ENCODE data around the gene SEC24D. TPM values are rescaled to one million over a fixed set of nuclear protein-coding genes. Genes with fewer than 3 reads are reported as not detected.

The SEC24D gene
- total RNA-seq, 1 donor: 17.8 TPM

DNA sequence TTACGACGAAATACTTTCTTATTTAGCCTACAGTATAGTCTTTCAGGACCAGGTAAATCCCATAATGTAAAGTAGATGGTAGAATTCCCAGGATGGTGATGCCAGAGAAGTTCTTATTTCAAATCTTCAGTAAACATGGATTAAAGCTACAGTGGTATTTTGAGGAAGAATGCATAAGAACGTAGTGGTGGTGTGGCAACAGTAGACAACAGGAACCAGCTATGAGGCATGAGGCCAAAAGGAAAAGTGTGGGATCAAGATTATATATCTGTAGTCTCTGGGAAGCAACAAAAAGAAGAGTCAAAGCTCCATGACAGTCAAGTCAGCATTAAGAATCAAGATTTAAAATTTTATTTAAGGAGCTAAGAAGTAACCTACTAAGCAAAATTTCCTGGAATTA, 90.6 kb downstream of the SEC24D start:
- Histone ChIP-seq H3K4me3 (ENCODE audit: low read length) (no peak overlapping the region), H3K27me3 (ENCODE audit: insufficient read depth, low read length) (no peaks in the 10 kb centered on the region), H3K9me3 (ENCODE audit: low read depth, low read length) (no peaks in the 10 kb centered on the region), H3K4me1 (ENCODE audit: insufficient read depth, low read length) (no peaks in the 10 kb centered on the region)

- Histone ChIP-seq H3K9me3 (ENCODE audit: low read depth, low read length) (no peaks in the 10 kb centered on the region), H3K4me3 (ENCODE audit: low read length) (no peak overlapping the region), H3K27me3 (ENCODE audit: insufficient read depth, low read length) (no peaks in the 10 kb centered on the region), H3K4me1 (ENCODE audit: insufficient read depth, low read length) (no peaks in the 10 kb centered on the region)
These were observed 92.1 kb downstream of the SEC24D start for GRCh38 chr4:118743867-118744266.

GRCh38 chr4:118742050-118742449, 93.9 kb downstream of the SEC24D start:
- no peaks in the 10 kb centered on the region for H3K4me1 ChIP-seq (ENCODE audit: insufficient read depth, low read length)
- H3K9me3 ChIP-seq (ENCODE audit: low read depth, low read length): no peaks in the 10 kb centered on the region
- no peaks in the 10 kb centered on the region for H3K27me3 ChIP-seq (ENCODE audit: insufficient read depth, low read length)
- no peak overlapping the region for H3K4me3 ChIP-seq (ENCODE audit: low read length)

DNA sequence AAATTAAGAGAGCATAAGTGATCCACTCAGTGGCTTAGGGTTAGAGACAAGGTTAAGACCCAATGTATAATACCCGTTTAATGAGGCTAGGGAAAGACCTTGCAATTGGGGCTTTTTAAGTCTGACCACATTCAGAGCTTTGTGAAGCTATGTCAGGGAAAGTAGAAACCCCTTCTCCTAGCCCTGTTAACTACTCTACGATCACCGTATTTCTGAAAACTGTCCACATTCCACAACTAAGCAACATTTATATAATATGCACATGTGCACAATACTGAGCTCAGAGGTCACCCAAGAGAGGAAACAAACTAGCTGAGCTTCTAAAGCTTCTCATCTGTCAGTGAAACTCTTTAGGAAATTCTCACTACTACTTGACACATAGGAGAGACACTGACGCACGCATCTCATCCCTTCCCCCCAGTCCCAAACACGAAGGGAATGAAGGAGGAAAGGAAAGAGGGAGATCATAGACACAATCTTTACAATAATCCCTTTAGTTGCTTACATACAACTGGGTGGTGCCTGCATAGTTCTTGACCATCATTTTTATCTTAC, 94.5 kb downstream of the SEC24D start:
- Histone ChIP-seq H3K4me3 (ENCODE audit: low read length) (no peak overlapping the region), H3K9me3 (ENCODE audit: low read depth, low read length) (no peaks in the 10 kb centered on the region), H3K4me1 (ENCODE audit: insufficient read depth, low read length) (no peaks in the 10 kb centered on the region)

GRCh38 chr4:118740869-118741268, 95.1 kb downstream of the SEC24D start:
- H3K4me1 ChIP-seq (ENCODE audit: insufficient read depth, low read length): no peaks in the 10 kb centered on the region
- no peaks in the 10 kb centered on the region for H3K9me3 ChIP-seq (ENCODE audit: low read depth, low read length)
- no peak overlapping the region for H3K4me3 ChIP-seq (ENCODE audit: low read length)
- no peaks in the 10 kb centered on the region for H3K27me3 ChIP-seq (ENCODE audit: insufficient read depth, low read length)

More for the DNA sequence above, 94.5 kb downstream of the SEC24D start:
- no peaks in the 10 kb centered on the region for H3K27me3 ChIP-seq (ENCODE audit: insufficient read depth, low read length)

GRCh38 chr4:118739022-118739713, 96.8 kb downstream of the SEC24D start:
- Histone ChIP-seq H3K9me3 (ENCODE audit: low read depth, low read length) (no peaks in the 10 kb centered on the region), H3K27me3 (ENCODE audit: insufficient read depth, low read length) (no peaks in the 10 kb centered on the region), H3K4me3 (ENCODE audit: low read length) (no peak overlapping the region), H3K4me1 (ENCODE audit: insufficient read depth, low read length) (no peaks in the 10 kb centered on the region)

GRCh38 chr4:118738090-118738489, 97.8 kb downstream of the SEC24D start:
- Histone ChIP-seq H3K9me3 (ENCODE audit: low read depth, low read length) (no peaks in the 10 kb centered on the region), H3K4me3 (ENCODE audit: low read length) (no peak overlapping the region), H3K4me1 (ENCODE audit: insufficient read depth, low read length) (no peaks in the 10 kb centered on the region), H3K27me3 (ENCODE audit: insufficient read depth, low read length) (no peaks in the 10 kb centered on the region)

DNA sequence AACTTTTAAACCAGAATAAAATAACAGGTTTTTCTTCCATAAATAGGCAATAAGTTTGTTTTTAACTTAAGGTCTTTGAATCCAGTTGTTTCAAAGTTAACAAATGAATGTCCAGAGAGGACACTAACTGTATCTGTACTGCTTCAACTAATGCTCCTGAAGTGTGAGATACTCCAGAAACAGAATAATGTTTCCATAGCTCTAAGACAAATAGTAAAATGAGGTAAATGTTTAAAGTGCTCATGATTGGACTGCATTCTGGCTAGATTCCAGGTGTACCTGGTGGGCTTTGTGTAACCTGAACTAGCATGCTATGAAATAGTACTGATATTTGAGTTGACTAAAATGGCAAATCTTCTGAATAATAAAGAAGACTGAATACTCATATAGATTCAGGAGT, 99.0 kb downstream of the SEC24D start:
- Histone ChIP-seq H3K4me1 (ENCODE audit: insufficient read depth, low read length) (no peaks in the 10 kb centered on the region), H3K4me3 (ENCODE audit: low read length) (no peak overlapping the region), H3K27me3 (ENCODE audit: insufficient read depth, low read length) (no peaks in the 10 kb centered on the region), H3K9me3 (ENCODE audit: low read depth, low read length) (no peaks in the 10 kb centered on the region)

DNA sequence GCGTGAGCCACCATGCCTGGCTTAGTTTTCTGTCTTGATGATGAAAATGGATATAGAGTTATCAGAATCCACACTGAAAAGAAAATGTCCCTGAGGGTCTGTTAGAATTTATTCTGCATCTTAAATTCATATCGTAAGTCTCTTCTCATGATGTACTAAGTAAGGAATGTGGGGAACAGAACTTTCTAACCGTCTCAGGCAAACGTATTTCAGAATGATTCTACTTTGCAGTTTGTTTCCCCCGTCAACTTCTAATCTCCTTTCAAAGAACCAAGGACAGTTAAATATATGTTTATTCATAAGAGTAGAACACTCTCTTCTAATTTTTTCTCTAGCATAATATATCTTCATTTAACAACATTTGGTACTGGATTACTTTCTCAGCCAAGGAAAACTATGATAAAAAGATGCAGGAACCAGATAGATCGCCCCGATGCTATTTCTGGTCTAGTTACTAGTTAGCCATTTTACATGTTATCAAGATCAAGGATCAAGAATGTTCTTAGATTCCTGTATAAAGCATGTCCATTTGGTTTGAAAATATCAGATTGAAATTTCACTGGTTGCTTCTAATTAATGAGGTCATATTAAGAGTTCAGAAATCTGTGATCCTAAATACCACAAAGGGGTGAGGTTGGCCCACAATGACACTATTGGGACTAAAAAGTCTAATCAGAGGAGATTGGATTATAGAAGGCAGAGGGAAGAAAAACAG, 101.3 kb downstream of the SEC24D start:
- no peak overlapping the region for H3K4me3 ChIP-seq (ENCODE audit: low read length)
- no peaks in the 10 kb centered on the region for H3K9me3 ChIP-seq (ENCODE audit: low read depth, low read length)
- no peaks in the 10 kb centered on the region for H3K4me1 ChIP-seq (ENCODE audit: insufficient read depth, low read length)
- H3K27me3 ChIP-seq (ENCODE audit: insufficient read depth, low read length): no peaks in the 10 kb centered on the region

DNA sequence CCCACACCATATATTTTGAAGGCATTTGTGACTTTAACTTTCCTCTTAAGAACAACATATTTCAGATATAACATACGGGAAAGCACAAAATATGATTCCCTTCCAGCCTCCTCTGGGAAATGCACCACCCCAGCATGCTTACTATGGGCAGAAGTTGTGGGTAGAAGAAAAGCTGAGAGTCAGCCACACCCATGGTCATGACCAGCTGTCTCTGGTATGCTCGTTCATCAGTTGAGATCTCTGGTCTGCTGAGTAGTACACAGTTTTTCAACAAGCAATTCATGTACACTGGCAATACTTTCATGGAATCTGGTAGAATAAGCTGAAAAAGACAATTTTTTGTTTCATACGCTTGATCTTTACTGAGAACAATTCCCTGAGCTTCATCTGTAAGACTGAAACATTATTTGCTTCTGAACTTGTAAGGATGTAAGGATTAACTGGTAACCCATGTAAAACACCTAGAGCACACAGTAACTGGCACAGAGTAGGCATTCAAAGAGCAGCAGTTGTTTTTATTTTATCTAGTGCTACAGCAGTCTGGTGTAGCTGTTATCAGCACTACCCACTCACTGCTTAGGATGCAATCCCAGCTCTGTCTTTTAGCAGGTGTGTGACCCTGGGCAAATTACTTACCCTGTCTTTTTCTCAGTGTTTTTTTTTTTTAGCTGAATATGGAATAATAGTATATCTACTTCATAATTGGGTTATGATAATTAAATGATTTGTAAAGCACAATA, 103.2 kb downstream of the SEC24D start:
- H3K4me3 ChIP-seq (ENCODE audit: low read length): no peak overlapping the region
- no peaks in the 10 kb centered on the region for H3K4me1 ChIP-seq (ENCODE audit: insufficient read depth, low read length)
- H3K9me3 ChIP-seq (ENCODE audit: low read depth, low read length): no peaks in the 10 kb centered on the region
- no peaks in the 10 kb centered on the region for H3K27me3 ChIP-seq (ENCODE audit: insufficient read depth, low read length)

DNA sequence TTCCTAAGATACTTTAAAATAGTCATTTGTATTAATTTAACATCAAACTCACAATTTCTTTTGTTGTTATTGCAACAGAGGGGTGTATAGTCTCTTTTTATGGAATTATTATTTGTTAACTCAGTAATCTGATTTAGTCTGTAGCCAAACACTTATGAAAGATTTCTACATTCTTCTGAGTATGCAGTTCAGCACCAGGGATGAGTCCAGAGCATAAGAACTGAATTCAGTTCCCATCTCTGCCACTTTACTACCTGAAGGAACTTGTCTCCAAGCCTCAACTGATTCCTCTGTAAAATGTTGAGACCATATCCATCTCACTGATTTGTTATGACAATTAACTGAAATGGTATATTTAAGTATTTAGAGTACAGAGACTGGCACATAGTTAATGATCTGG, 105.2 kb downstream of the SEC24D start:
- Histone ChIP-seq H3K4me3 (ENCODE audit: low read length) (no peak overlapping the region), H3K9me3 (ENCODE audit: low read depth, low read length) (no peaks in the 10 kb centered on the region), H3K27me3 (ENCODE audit: insufficient read depth, low read length) (no peaks in the 10 kb centered on the region), H3K4me1 (ENCODE audit: insufficient read depth, low read length) (no peaks in the 10 kb centered on the region)

DNA sequence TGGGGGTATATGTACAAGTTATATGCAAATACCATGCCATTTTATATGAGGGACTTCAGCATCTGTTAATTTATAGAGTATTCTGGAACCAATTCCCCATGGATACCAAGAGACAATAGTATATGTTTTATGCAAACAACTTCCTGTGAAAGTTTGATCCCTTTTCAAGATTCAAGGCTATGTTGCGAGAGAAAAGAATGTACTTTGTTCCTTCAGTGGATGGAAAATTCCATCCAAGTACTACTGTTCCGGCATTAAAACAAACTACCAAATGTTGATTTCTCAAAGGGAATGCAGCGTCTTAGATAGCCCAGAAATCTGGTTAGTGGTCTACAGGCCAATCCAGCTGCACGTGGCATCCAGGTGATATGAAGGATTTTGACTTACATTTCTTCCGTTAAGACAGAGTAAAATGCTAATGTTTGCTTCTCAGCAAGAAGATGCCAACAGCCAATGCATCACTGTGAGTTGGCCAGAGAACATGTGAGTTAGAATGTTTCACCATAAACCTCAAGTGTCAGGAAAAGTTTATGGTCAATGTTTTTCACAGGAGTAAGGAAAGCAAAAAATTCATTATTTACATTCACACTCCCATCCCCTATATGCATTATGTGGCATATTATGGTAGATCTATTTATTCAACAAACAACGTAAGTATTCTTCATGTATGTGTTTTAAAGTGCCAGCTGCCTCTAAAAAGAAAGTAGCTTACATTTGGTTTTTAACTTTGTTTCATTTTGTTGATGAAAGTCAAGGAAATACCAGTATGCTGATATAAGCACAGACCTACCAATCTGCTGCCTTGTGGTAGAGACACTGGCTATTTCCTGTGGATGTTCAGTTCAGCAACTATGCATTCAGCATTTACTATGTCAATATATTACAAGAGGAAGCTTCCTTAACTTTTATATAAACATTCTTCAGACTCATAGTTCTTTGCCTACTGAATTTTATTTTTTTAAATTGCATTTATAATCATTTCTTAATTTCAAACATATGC, 106.3 kb downstream of the SEC24D start:
- Histone ChIP-seq H3K9me3 (ENCODE audit: low read depth, low read length) (no peaks in the 10 kb centered on the region), H3K27me3 (ENCODE audit: insufficient read depth, low read length) (no peaks in the 10 kb centered on the region), H3K4me3 (ENCODE audit: low read length) (no peak overlapping the region), H3K4me1 (ENCODE audit: insufficient read depth, low read length) (no peaks in the 10 kb centered on the region)

GRCh38 chr4:118727360-118727759, 108.6 kb downstream of the SEC24D start:
- Histone ChIP-seq H3K9me3 (ENCODE audit: low read depth, low read length) (no peaks in the 10 kb centered on the region), H3K4me1 (ENCODE audit: insufficient read depth, low read length) (no peaks in the 10 kb centered on the region), H3K4me3 (ENCODE audit: low read length) (no peak overlapping the region), H3K27me3 (ENCODE audit: insufficient read depth, low read length) (no peaks in the 10 kb centered on the region)

GRCh38 chr4:118723369-118723768, 112.6 kb downstream of the SEC24D start:
- Histone ChIP-seq H3K4me3 (ENCODE audit: low read length) (no peak overlapping the region), H3K4me1 (ENCODE audit: insufficient read depth, low read length) (no peaks in the 10 kb centered on the region), H3K9me3 (ENCODE audit: low read depth, low read length) (no peaks in the 10 kb centered on the region), H3K27me3 (ENCODE audit: insufficient read depth, low read length) (no peaks in the 10 kb centered on the region)
